A549 (cell line): Measurements from ENCODE around the gene SLF2. TPM values are rescaled to one million over a fixed set of nuclear protein-coding genes. Genes with fewer than 3 reads are reported as not detected.

Experiments used
- ATAC-seq, 2 experiments: fragments of 200-7000 bp in 1 of 2; fragments of >200 bp in 1 of 2; cut with Nextera tagmentation in 1 of 2; cut with Tn5 transposase in 1 of 2; 3 replicates each; pipeline versions ENCODE4 v1.8.0 to v1.9.1; 2018 to 2020; ENCODE audit warnings: mild to moderate bottlenecking in 1 of 2, moderate library complexity in 1 of 2
- CTCF ChIA-PET: fragments of 300-600 bp; sonication (Branson Sonifier 250); formaldehyde crosslinking; extraction: SDS; loops from one replicate; lab custom pipeline; 2021; ENCODE audit warnings: antibody characterized with exemption, inconsistent platforms; lab: Yijun Ruan, JAX
- POLR2A ChIA-PET: fragments of 350-600 bp; formaldehyde crosslinking; extraction: SDS; loops from one replicate; lab custom pipeline; 2021; ENCODE audit warnings: antibody characterized with exemption, inconsistent platforms; lab: Yijun Ruan, JAX
- DNase-seq, 2 experiments: peaks; one replicate each; pipeline versions ENCODE4 v3.0.0 to v3.0.0-alpha.2; 2011 to 2016; ENCODE audit warnings: low read depth in 1 of 2, low spot score in 1 of 2
- FAIRE-seq: peaks from 2 replicates; lab custom pipeline; 2011; peaks lifted over from hg19 to GRCh38; lab: Jason Lieb, UNC
- H3K27ac ChIP-seq, 2 experiments: fragments of >200 bp; sonication (Bioruptor Twin); formaldehyde crosslinking; 3 replicates each; pipeline ENCODE4 v1.5.1; 2016 to 2017
- H3K4me1 ChIP-seq: fragments of >200 bp; sonication (Bioruptor Twin); formaldehyde crosslinking; 3 replicates; pipeline ENCODE4 v1.6.1; 2016
- H3K4me2 ChIP-seq: fragments of >200 bp; sonication (Bioruptor Twin); formaldehyde crosslinking; 3 replicates; pipeline ENCODE4 v1.6.1; 2016
- H3K4me3 ChIP-seq: fragments of >200 bp; sonication (Bioruptor Twin); formaldehyde crosslinking; 3 replicates; pipeline ENCODE4 v1.5.1; 2016
- H3K9me3 ChIP-seq: fragments of >200 bp; sonication (Bioruptor Twin); formaldehyde crosslinking; 3 replicates; pipeline ENCODE4 v1.6.1; 2016
- BCL3 ChIP-seq: fragments of >200 bp; sonication (Bioruptor Twin); formaldehyde crosslinking; IDR thresholded peaks from 3 replicates; pipeline ENCODE4 v1.6.1; 2016
- BHLHE40 ChIP-seq: IDR thresholded peaks from 2 replicates; pipeline ENCODE4 v1.6.1; 2012; ENCODE audit warnings: low read depth, low read length, inconsistent platforms
- CBX2 ChIP-seq: fragments of 200-600 bp; sonication (generic); IDR thresholded peaks from 2 replicates; pipeline ENCODE4 v1.6.1; 2016; ENCODE audit warnings: low read depth, mild to moderate bottlenecking, borderline replicate concordance
- CHD2 ChIP-seq: fragments of 150-350 bp; IDR thresholded peaks from 2 replicates; pipeline ENCODE4 v1.6.1; 2014; ENCODE audit warnings: low read length; ENCODE audit not compliant: partially characterized antibody
- ELK1 ChIP-seq: fragments of 150-350 bp; IDR thresholded peaks from 2 replicates; pipeline ENCODE4 v1.6.1; 2014; ENCODE audit warnings: low read depth, mild to moderate bottlenecking, low read length
- EP300 ChIP-seq, 2 experiments: fragments of >200 bp; sonication (Bioruptor Twin); formaldehyde crosslinking; IDR thresholded peaks; 2 replicates in 1 of 2; 3 replicates in 1 of 2; pipeline ENCODE4 v1.6.1; 2016 to 2017
- ESRRA ChIP-seq: fragments of 150-350 bp; IDR thresholded peaks from 2 replicates; pipeline ENCODE4 v1.6.1; 2014; ENCODE audit warnings: mild to moderate bottlenecking, low read length, borderline replicate concordance
- FOSB ChIP-seq: fragments of 250-450 bp; sonication (Bioruptor Pico); IDR thresholded peaks from 2 replicates; pipeline ENCODE4 v1.5.0; 2020; ENCODE audit warnings: mild to moderate bottlenecking, moderate library complexity
- FOSL2 ChIP-seq, 2 experiments: fragments of 450-650 bp in 1 of 2; fragments of >200 bp in 1 of 2; sonication (Bioruptor Twin) in 1 of 2; formaldehyde crosslinking; IDR thresholded peaks; 2 replicates each; pipeline versions ENCODE4 v1.5.0 to v1.6.1; 2016 to 2020; ENCODE audit warnings: mild to moderate bottlenecking in 1 of 2, moderate library complexity in 1 of 2
- FOXS1 ChIP-seq: fragments of 250-450 bp; sonication (Bioruptor Pico); IDR thresholded peaks from 2 replicates; pipeline ENCODE4 v1.5.0; 2020; ENCODE audit warnings: mild to moderate bottlenecking, moderate library complexity
- HDAC2 ChIP-seq: fragments of 200-600 bp; sonication (generic); IDR thresholded peaks from 2 replicates; pipeline ENCODE4 v1.6.1; 2016
- HMGXB4 ChIP-seq: fragments of 250-450 bp; sonication (Bioruptor Pico); IDR thresholded peaks from 2 replicates; pipeline ENCODE4 v1.5.0; 2021; ENCODE audit warnings: mild to moderate bottlenecking, moderate library complexity, borderline replicate concordance
- HOXA7 ChIP-seq: fragments of 250-450 bp; sonication (Bioruptor Pico); IDR thresholded peaks from 2 replicates; pipeline ENCODE4 v1.5.0; 2020; ENCODE audit warnings: mild to moderate bottlenecking, moderate library complexity
- HOXB13 ChIP-seq: fragments of 250-450 bp; sonication (Bioruptor Pico); IDR thresholded peaks from 2 replicates; pipeline ENCODE4 v1.5.0; 2020; ENCODE audit warnings: low read depth, mild to moderate bottlenecking, moderate library complexity
- JUN ChIP-seq, 2 experiments: fragments of >200 bp; sonication (Bioruptor Twin); formaldehyde crosslinking; IDR thresholded peaks; 2 replicates in 1 of 2; 3 replicates in 1 of 2; pipeline ENCODE4 v1.6.1; 2016 to 2017
- JUNB ChIP-seq: fragments of >200 bp; sonication (Bioruptor Twin); formaldehyde crosslinking; IDR thresholded peaks from 2 replicates; pipeline ENCODE4 v1.6.1; 2016
- PHF8 ChIP-seq: fragments of 200-600 bp; sonication (generic); IDR thresholded peaks from 2 replicates; pipeline ENCODE4 v1.6.1; 2016; ENCODE audit warnings: low read depth, mild to moderate bottlenecking, antibody characterized with exemption, moderate library complexity, borderline replicate concordance
- SMC3 ChIP-seq: fragments of >200 bp; sonication (Bioruptor Twin); formaldehyde crosslinking; IDR thresholded peaks from 3 replicates; pipeline ENCODE4 v1.6.1; 2018; ENCODE audit warnings: inconsistent platforms
- TP53 ChIP-seq: fragments of 250-450 bp; sonication (Bioruptor Pico); IDR thresholded peaks from 2 replicates; pipeline ENCODE4 v1.5.0; 2021; ENCODE audit warnings: mild to moderate bottlenecking, moderate library complexity
- ZFP36 ChIP-seq: fragments of 450-650 bp; IDR thresholded peaks from 2 replicates; pipeline ENCODE4 v1.6.1; 2014; ENCODE audit warnings: borderline replicate concordance; ENCODE audit not compliant: partially characterized antibody
- polyA plus RNA-seq, 4 experiments: library from polyadenylated mRNA; depleted of rRNA in 3 of 4; stranded (reverse); fragments of >200 nt; fragmentation: RNase III in 1 of 4; extraction: RNeasy Plus Mini Kit Qiagen cat#74134 plus additional on column Dnase treatment in 1 of 4; gene quantifications; 2 replicates in 3 of 4; 3 replicates in 1 of 4; pipeline ENCODE4 v1.2.3, GENCODE V29; 2011 to 2017
- TF ChIP-seq, protein P1 (sequence below): fragments of 200-600 bp; sonication (generic); IDR thresholded peaks from 2 replicates; pipeline ENCODE4 v1.6.1; 2016; ENCODE audit warnings: antibody characterized with exemption, mild to moderate bottlenecking, moderate library complexity
- TF ChIP-seq, protein P2 (sequence below): IDR thresholded peaks from 2 replicates; pipeline ENCODE4 v1.6.1; 2012; ENCODE audit warnings: low read depth, borderline replicate concordance

SLF2 gene
- polyA plus RNA-seq, 2 of the 4 experiments (the other 2 are of a cell fraction), result 13.0 to 16.6 TPM

GRCh38 chr10:100943508-100943907 lies 30.7 kb downstream of the SLF2 start:
- no peak for ATAC-seq
- FAIRE-seq, result no peak
- no peak for DNase-seq
- Histone ChIP-seq H3K9me3 (no peaks in the 10 kb centered on the region), H3K4me3 (no peak overlapping the region), H3K4me1 (no peaks in the 10 kb centered on the region), H3K27ac (no peak overlapping the region), H3K4me2 (no peak overlapping the region)
- ChIA-PET POLR2A (no interaction called here), CTCF (interaction anchor here (0.8 to 1.1 kb wide), 3 partner anchors 9 to 65 kb away, joined by 3 read pairs; partner anchors contain the start of gene LZTS2)
- no peak for TF ChIP-seq FOSL2 (IDR thresholded peaks at IDR 0.05)
- TF ChIP-seq FOSL2 (CRISPR knock-in tag; IDR thresholded peaks at IDR 0.05), result no peak
- no peak for TF ChIP-seq HMGXB4 (CRISPR knock-in tag)
- no peak for TF ChIP-seq PHF8
- no peak for TF ChIP-seq TP53 (CRISPR knock-in tag)
- no peak for TF ChIP-seq JUN (IDR thresholded peaks at IDR 0.05)
- no peak for TF ChIP-seq BCL3
- TF ChIP-seq ZFP36, result no peak

DNA sequence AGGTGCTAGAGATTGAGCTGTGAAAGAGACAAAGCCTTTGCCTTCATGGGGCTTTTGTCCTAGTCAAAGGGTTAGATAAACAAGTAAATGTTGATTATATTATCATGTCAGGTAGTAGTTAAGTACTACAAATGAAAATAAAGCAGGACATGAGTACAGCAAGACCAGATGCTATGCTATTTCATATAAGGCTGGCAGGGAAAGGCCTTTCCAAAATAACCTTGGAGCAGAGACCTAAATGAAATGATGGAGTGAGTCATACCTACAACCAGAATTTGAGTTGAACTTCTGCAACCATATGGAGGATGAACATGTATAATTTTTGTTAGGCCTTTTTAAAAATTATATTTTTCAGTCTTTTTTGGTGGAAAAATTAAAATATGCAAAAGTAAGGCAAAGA lies 33.0 kb downstream of the SLF2 start:
- no peaks in the 10 kb centered on the region for H3K9me3 ChIP-seq
- CTCF ChIA-PET, result no interaction called here
- DNase-seq, result no peak
- no peak overlapping the region for H3K27ac ChIP-seq
- TF ChIP-seq FOXS1 (no peak), HOXB13 (no peak), EP300 (IDR thresholded peaks at IDR 0.05) (no peak), ESRRA (no peak), HOXA7 (CRISPR knock-in tag) (no peak), SMC3 (no peak), BHLHE40 (no peak), ZFP36 (no peak), JUNB (no peak), CHD2 (no peak), FOSB (CRISPR knock-in tag) (no peak), HDAC2 (no peak), ELK1 (no peak), TP53 (CRISPR knock-in tag) (no peak), CBX2 (no peak)
- TF ChIP-seq, protein P1, sequence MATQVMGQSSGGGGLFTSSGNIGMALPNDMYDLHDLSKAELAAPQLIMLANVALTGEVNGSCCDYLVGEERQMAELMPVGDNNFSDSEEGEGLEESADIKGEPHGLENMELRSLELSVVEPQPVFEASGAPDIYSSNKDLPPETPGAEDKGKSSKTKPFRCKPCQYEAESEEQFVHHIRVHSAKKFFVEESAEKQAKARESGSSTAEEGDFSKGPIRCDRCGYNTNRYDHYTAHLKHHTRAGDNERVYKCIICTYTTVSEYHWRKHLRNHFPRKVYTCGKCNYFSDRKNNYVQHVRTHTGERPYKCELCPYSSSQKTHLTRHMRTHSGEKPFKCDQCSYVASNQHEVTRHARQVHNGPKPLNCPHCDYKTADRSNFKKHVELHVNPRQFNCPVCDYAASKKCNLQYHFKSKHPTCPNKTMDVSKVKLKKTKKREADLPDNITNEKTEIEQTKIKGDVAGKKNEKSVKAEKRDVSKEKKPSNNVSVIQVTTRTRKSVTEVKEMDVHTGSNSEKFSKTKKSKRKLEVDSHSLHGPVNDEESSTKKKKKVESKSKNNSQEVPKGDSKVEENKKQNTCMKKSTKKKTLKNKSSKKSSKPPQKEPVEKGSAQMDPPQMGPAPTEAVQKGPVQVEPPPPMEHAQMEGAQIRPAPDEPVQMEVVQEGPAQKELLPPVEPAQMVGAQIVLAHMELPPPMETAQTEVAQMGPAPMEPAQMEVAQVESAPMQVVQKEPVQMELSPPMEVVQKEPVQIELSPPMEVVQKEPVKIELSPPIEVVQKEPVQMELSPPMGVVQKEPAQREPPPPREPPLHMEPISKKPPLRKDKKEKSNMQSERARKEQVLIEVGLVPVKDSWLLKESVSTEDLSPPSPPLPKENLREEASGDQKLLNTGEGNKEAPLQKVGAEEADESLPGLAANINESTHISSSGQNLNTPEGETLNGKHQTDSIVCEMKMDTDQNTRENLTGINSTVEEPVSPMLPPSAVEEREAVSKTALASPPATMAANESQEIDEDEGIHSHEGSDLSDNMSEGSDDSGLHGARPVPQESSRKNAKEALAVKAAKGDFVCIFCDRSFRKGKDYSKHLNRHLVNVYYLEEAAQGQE, result no peak
- TF ChIP-seq, protein P2, sequence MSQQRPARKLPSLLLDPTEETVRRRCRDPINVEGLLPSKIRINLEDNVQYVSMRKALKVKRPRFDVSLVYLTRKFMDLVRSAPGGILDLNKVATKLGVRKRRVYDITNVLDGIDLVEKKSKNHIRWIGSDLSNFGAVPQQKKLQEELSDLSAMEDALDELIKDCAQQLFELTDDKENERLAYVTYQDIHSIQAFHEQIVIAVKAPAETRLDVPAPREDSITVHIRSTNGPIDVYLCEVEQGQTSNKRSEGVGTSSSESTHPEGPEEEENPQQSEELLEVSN, result no peak
- TF ChIP-seq, all 56 proteins: peak for 0
- POLR2A ChIA-PET, result no interaction called here
- H3K4me1 ChIP-seq, result no peaks in the 10 kb centered on the region
- no peak overlapping the region for H3K4me2 ChIP-seq
- no peak overlapping the region for H3K4me3 ChIP-seq
- no peak for FAIRE-seq
- no peak for ATAC-seq
